Nephron progenitor cell (in vitro differentiated cells): ENCODE data around the gene RPA1.

ENCODE experiments used
- DNase-seq: peaks from one replicate; pipeline ENCODE4 v3.0.0; 2021
- H3K27ac Mint-ChIP-seq: 2 replicates; pipeline ENCODE4 v1.8.0; 2021; ENCODE audit warnings: mild to moderate bottlenecking, moderate library complexity, mixed read lengths
- H3K27me3 Mint-ChIP-seq: 2 replicates; pipeline ENCODE4 v1.8.0; 2021; ENCODE audit warnings: mild to moderate bottlenecking, low read depth, mixed read lengths; ENCODE audit not compliant: poor library complexity
- H3K36me3 Mint-ChIP-seq: 2 replicates; pipeline ENCODE4 v1.8.0; 2021; ENCODE audit warnings: low read depth, mixed read lengths
- H3K4me1 Mint-ChIP-seq: 2 replicates; pipeline ENCODE4 v1.8.0; 2021; ENCODE audit warnings: mixed read lengths
- H3K4me3 Mint-ChIP-seq: 2 replicates; pipeline ENCODE4 v1.8.0; 2021; ENCODE audit warnings: mild to moderate bottlenecking, moderate library complexity, mixed read lengths
- H3K9me3 Mint-ChIP-seq: 2 replicates; pipeline ENCODE4 v1.8.0; 2021; ENCODE audit warnings: mild to moderate bottlenecking, moderate library complexity, mixed read lengths
- CTCF ChIP-seq: fragments of 200-600 bp; sonication (generic); IDR thresholded peaks from 2 replicates; pipeline ENCODE4 v1.5.0; 2021; ENCODE audit warnings: antibody characterized with exemption

RPA1 gene

GRCh38 chr17:1880851-1881630 lies 51.2 kb downstream of the RPA1 start:
- no peak for DNase-seq
- Mint-ChIP-seq H3K27ac (peak overlapping the region; percentile 52), H3K27me3 (no peaks in the 10 kb centered on the region), H3K4me3 (no peak overlapping the region), H3K9me3 (peaks cover 11% of the 10 kb centered on the region), H3K36me3 (peaks cover 78% of the 10 kb centered on the region), H3K4me1 (peaks cover 11% of the 10 kb centered on the region)
- no peak for TF ChIP-seq CTCF

- TF ChIP-seq CTCF, result peak; percentile 48
- H3K27ac Mint-ChIP-seq, result no peak overlapping the region
- DNase-seq, result peak; percentile 25
- H3K9me3 Mint-ChIP-seq, result peaks cover 16% of the 10 kb centered on the region
- no peak overlapping the region for H3K4me3 Mint-ChIP-seq
- H3K27me3 Mint-ChIP-seq, result no peaks in the 10 kb centered on the region
- peaks cover 11% of the 10 kb centered on the region for H3K4me1 Mint-ChIP-seq
- H3K36me3 Mint-ChIP-seq, result peaks cover 78% of the 10 kb centered on the region
Measured at GRCh38 chr17:1882836-1883235, 53.0 kb downstream of the RPA1 start.

- Mint-ChIP-seq H3K36me3 (peaks cover 82% of the 10 kb centered on the region), H3K27me3 (no peaks in the 10 kb centered on the region), H3K9me3 (peaks cover 16% of the 10 kb centered on the region), H3K27ac (no peak overlapping the region), H3K4me1 (peaks cover 11% of the 10 kb centered on the region), H3K4me3 (no peak overlapping the region)
- TF ChIP-seq CTCF, result no peak
- no peak for DNase-seq
Measured at GRCh38 chr17:1883536-1883935, 53.7 kb downstream of the RPA1 start.

GRCh38 chr17:1888741-1889140 lies 58.9 kb downstream of the RPA1 start:
- DNase-seq, result no peak
- Mint-ChIP-seq H3K27me3 (no peaks in the 10 kb centered on the region), H3K9me3 (peaks cover 16% of the 10 kb centered on the region), H3K4me1 (peaks cover 18% of the 10 kb centered on the region), H3K4me3 (no peak overlapping the region), H3K36me3 (peaks cover 87% of the 10 kb centered on the region), H3K27ac (peak overlapping the region; percentile 69)
- TF ChIP-seq CTCF, result no peak

- Mint-ChIP-seq H3K27me3 (no peaks in the 10 kb centered on the region), H3K27ac (peak overlapping the region; percentile 97), H3K4me1 (peaks cover 27% of the 10 kb centered on the region), H3K9me3 (peaks cover 6% of the 10 kb centered on the region), H3K36me3 (peaks cover 80% of the 10 kb centered on the region), H3K4me3 (no peak overlapping the region)
- no peak for DNase-seq
- TF ChIP-seq CTCF, result no peak
Measured at GRCh38 chr17:1890758-1891450, 61.1 kb downstream of the RPA1 start.
